Measurements from ENCODE around the gene CASQ1. TPM values are rescaled to one million over a fixed set of nuclear protein-coding genes. Genes with fewer than 3 reads are reported as not detected.
A peak's percentile ranks its signal among the peaks of the same experiment; 100 is the strongest.

Gene CASQ1
- not detected in 2 replicates for total RNA-seq (2014; rRNA removed; shearing (Covaris generic); ENCODE audit: low replicate concordance)

- no peaks in the 10 kb centered on the region for H3K9me3 ChIP-seq
- peak; percentile 78 for DNase-seq
- no peak within 1 kb of the TSS for H3K4me3 ChIP-seq
- H3K36me3 ChIP-seq = no peaks in the 10 kb centered on the region
- H3K27me3 ChIP-seq = no peaks in the 10 kb centered on the region
Observed at GRCh38 chr1:160189649-160190625, at the start of gene CASQ1. CASQ1 (plus strand) TSS chr1:160190575; CDS start chr1:160190752, 177 bp downstream.

- Histone ChIP-seq H3K36me3 (no peaks in the 10 kb centered on the region), H3K4me3 (no peak overlapping the region), H3K27me3 (no peaks in the 10 kb centered on the region), H3K9me3 (no peaks in the 10 kb centered on the region)
- DNase-seq = no peak
Observed at GRCh38 chr1:160143695-160144094, 46.7 kb upstream of the CASQ1 start.

GRCh38 chr1:160144921-160145320, 45.5 kb upstream of the CASQ1 start:
- DNase-seq = peak; percentile 55
- Histone ChIP-seq H3K27me3 (no peaks in the 10 kb centered on the region), H3K4me3 (no peak overlapping the region), H3K9me3 (no peaks in the 10 kb centered on the region), H3K36me3 (no peaks in the 10 kb centered on the region)

GRCh38 chr1:160146107-160146506, 44.3 kb upstream of the CASQ1 start:
- no peaks in the 10 kb centered on the region for H3K9me3 ChIP-seq

GRCh38 chr1:160148121-160148520, 42.3 kb upstream of the CASQ1 start:
- no peaks in the 10 kb centered on the region for H3K9me3 ChIP-seq
- no peaks in the 10 kb centered on the region for H3K36me3 ChIP-seq
- no peak for DNase-seq
- H3K27me3 ChIP-seq = no peaks in the 10 kb centered on the region
- no peak overlapping the region for H3K4me3 ChIP-seq

More at GRCh38 chr1:160146107-160146506, 44.3 kb upstream of the CASQ1 start:
- Histone ChIP-seq H3K27me3 (no peaks in the 10 kb centered on the region), H3K4me3 (no peak overlapping the region), H3K36me3 (no peaks in the 10 kb centered on the region)
- DNase-seq = no peak

GRCh38 chr1:160149233-160149632, 41.1 kb upstream of the CASQ1 start:
- Histone ChIP-seq H3K27me3 (no peaks in the 10 kb centered on the region), H3K36me3 (no peaks in the 10 kb centered on the region), H3K9me3 (no peaks in the 10 kb centered on the region), H3K4me3 (no peak overlapping the region)
- DNase-seq = no peak

GRCh38 chr1:160149716-160150115, 40.7 kb upstream of the CASQ1 start:
- H3K9me3 ChIP-seq = no peaks in the 10 kb centered on the region
- no peak for DNase-seq
- H3K27me3 ChIP-seq = no peaks in the 10 kb centered on the region
- H3K4me3 ChIP-seq = no peak overlapping the region
- no peaks in the 10 kb centered on the region for H3K36me3 ChIP-seq

GRCh38 chr1:160151303-160151702, 39.1 kb upstream of the CASQ1 start, which contains the start of gene ATP1A4:
ATP1A4 (plus strand) TSS chr1:160151603; CDS start chr1:160152041, 438 bp downstream.
- H3K4me3 ChIP-seq = no peak within 1 kb of the TSS
- no peaks in the 10 kb centered on the region for H3K9me3 ChIP-seq
- DNase-seq = no peak
- no peaks in the 10 kb centered on the region for H3K36me3 ChIP-seq
- no peaks in the 10 kb centered on the region for H3K27me3 ChIP-seq

GRCh38 chr1:160154790-160155189, 35.6 kb upstream of the CASQ1 start:
- no peak overlapping the region for H3K4me3 ChIP-seq
- no peaks in the 10 kb centered on the region for H3K36me3 ChIP-seq
- H3K27me3 ChIP-seq = no peaks in the 10 kb centered on the region
- no peaks in the 10 kb centered on the region for H3K9me3 ChIP-seq
- DNase-seq = no peak

GRCh38 chr1:160156361-160156760, 34.0 kb upstream of the CASQ1 start:
- Histone ChIP-seq H3K4me3 (no peak overlapping the region), H3K27me3 (no peaks in the 10 kb centered on the region), H3K36me3 (no peaks in the 10 kb centered on the region), H3K9me3 (no peaks in the 10 kb centered on the region)
- DNase-seq = no peak

- DNase-seq = no peak
- Histone ChIP-seq H3K4me3 (no peak overlapping the region), H3K9me3 (no peaks in the 10 kb centered on the region), H3K27me3 (no peaks in the 10 kb centered on the region), H3K36me3 (no peaks in the 10 kb centered on the region)
Observed at GRCh38 chr1:160157174-160157573, 33.2 kb upstream of the CASQ1 start.

GRCh38 chr1:160158031-160158430, 32.3 kb upstream of the CASQ1 start:
- Histone ChIP-seq H3K9me3 (no peaks in the 10 kb centered on the region), H3K4me3 (no peak overlapping the region), H3K36me3 (no peaks in the 10 kb centered on the region), H3K27me3 (no peaks in the 10 kb centered on the region)
- no peak for DNase-seq

GRCh38 chr1:160158534-160158933, 31.8 kb upstream of the CASQ1 start:
- H3K36me3 ChIP-seq = no peaks in the 10 kb centered on the region
- H3K9me3 ChIP-seq = no peaks in the 10 kb centered on the region
- H3K4me3 ChIP-seq = no peak overlapping the region
- H3K27me3 ChIP-seq = no peaks in the 10 kb centered on the region
- no peak for DNase-seq

- no peak for DNase-seq
- Histone ChIP-seq H3K4me3 (no peak overlapping the region), H3K27me3 (no peaks in the 10 kb centered on the region)
Observed at GRCh38 chr1:160159846-160160245, 30.5 kb upstream of the CASQ1 start.

GRCh38 chr1:160161965-160162705, 28.2 kb upstream of the CASQ1 start:
- Histone ChIP-seq H3K36me3 (no peaks in the 10 kb centered on the region), H3K4me3 (no peak overlapping the region), H3K27me3 (no peaks in the 10 kb centered on the region), H3K9me3 (no peaks in the 10 kb centered on the region)
- no peak for DNase-seq

More at GRCh38 chr1:160159846-160160245, 30.5 kb upstream of the CASQ1 start:
- H3K9me3 ChIP-seq = no peaks in the 10 kb centered on the region
- no peaks in the 10 kb centered on the region for H3K36me3 ChIP-seq

GRCh38 chr1:160162931-160163330, 27.4 kb upstream of the CASQ1 start:
- DNase-seq = no peak
- H3K9me3 ChIP-seq = no peaks in the 10 kb centered on the region
- no peaks in the 10 kb centered on the region for H3K36me3 ChIP-seq
- no peak overlapping the region for H3K4me3 ChIP-seq
- no peaks in the 10 kb centered on the region for H3K27me3 ChIP-seq

GRCh38 chr1:160163615-160164014, 26.8 kb upstream of the CASQ1 start:
- no peak for DNase-seq
- no peaks in the 10 kb centered on the region for H3K9me3 ChIP-seq
- H3K27me3 ChIP-seq = no peaks in the 10 kb centered on the region
- no peak overlapping the region for H3K4me3 ChIP-seq
- H3K36me3 ChIP-seq = no peaks in the 10 kb centered on the region
